ENCODE measurements around the gene EFS. TPM values are rescaled to one million over a fixed set of nuclear protein-coding genes. Genes with fewer than 3 reads are reported as not detected.
"Not testable (repeated sequence)": the region's sequence is repeated elsewhere in the genome, so short reads cannot be mapped to it uniquely, and the experiment has no call there.

The EFS gene
- total and polyA plus RNA-seq, 9 donors = 20.8 to 51.4 (median 43.9) TPM

DNA sequence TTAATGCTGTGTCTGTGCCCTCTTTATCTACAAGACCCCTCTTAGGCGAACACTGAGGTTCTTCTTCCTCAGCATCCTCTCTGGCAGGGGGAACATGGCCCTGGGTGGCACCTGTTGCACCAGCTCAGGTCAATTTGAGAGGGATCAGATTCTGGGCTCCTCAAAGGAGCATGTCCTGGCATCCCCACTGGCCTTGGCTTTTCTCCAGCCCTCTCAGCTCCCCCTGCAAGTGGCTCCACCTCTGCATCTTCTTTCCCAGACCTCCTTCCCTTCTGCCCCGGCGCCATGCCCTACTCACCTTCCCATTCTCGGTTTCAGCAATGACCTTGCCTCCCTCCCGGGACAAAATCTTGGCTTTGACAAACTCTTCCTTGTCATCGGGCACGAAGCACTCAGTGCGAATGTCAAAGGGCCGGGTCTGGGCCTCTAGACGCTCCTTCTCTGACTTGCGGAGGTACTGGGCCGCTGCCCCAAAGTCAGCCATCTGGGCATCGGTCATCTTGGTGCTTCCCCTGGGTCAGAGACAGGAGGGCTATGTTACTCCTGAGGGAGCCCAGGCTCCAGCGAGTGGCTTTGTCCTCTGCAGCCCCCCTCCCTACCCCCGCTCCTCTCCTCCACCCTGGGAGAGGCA lies 41.9 kb upstream of the EFS start:
- Histone ChIP-seq H3K27me3 (ENCODE audit: control insufficient read depth, insufficient read depth, low read length) (peaks cover 13% of the 10 kb centered on the region), H3K36me3 (ENCODE audit: control insufficient read depth, insufficient read depth, low read length) (no peaks in the 10 kb centered on the region), H3K27ac (ENCODE audit: low read length) (no peak overlapping the region), H3K4me3 (ENCODE audit: low read length) (no peak overlapping the region), H3K9me3 (replicated peaks; ENCODE audit: control insufficient read depth, low read depth, low read length) (no peaks in the 10 kb centered on the region), H3K4me1 (ENCODE audit: control insufficient read depth, insufficient read depth, low read length) (no peaks in the 10 kb centered on the region)
- no peak for DNase-seq
- 83% methylated on average over 13 of the region's 15 CpGs for WGBS (ENCODE audit: insufficient coverage)

DNA sequence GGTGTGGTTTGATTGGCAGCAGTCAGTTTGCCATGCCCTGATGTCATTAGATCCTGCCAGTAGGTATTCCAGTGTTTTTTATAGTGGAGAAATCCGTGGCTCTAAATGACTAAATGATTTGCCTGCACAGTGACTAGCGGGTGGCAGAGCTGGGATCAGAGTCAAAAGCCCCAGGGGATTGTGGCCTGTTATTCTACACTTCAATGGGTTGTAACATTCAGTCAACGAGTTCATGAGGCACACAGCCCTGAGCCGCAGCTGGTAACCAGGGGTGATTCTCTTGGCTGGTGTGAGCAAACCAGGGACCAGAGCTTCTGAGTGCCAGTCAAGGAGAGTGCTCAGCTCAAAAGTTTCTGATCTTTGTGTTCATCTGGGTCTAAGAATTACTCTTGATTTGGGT lies 41.3 kb upstream of the EFS start:
- H3K27ac ChIP-seq (ENCODE audit: low read length) = no peak overlapping the region
- no peak overlapping the region for H3K4me3 ChIP-seq (ENCODE audit: low read length)
- no peaks in the 10 kb centered on the region for H3K4me1 ChIP-seq (ENCODE audit: control insufficient read depth, insufficient read depth, low read length)
- no peaks in the 10 kb centered on the region for H3K9me3 ChIP-seq (replicated peaks; ENCODE audit: control insufficient read depth, low read depth, low read length)
- 61% methylated on average over 3 of the region's 4 CpGs for WGBS (ENCODE audit: insufficient coverage)
- DNase-seq = no peak
- H3K36me3 ChIP-seq (ENCODE audit: control insufficient read depth, insufficient read depth, low read length) = no peaks in the 10 kb centered on the region
- H3K27me3 ChIP-seq (ENCODE audit: control insufficient read depth, insufficient read depth, low read length) = peaks cover 13% of the 10 kb centered on the region

DNA sequence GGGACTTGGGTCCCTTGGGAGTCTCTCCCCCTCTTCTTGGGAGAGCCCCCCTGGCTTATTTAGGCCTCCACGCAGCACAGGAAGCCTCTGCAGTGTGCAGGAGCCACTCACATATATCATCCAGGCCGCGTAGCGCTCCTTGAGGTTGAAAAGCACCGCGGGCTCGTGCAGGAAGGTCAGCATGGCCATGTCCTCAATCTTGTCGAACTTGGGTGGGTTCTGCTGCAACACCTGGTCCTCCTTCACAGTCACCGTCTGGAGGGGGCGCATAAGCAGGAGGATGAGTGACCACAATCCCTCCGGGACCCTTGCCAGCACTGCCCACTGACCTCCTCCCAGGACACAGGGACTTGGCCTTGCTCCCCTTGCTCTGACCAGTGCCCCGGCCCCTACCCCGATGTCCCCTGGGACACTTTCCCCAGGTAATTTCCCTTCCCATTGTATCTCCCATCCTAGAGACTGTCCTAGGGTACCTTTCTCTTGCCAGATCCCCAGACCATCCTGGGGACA lies 40.6 kb upstream of the EFS start:
- no peaks in the 10 kb centered on the region for H3K9me3 ChIP-seq (replicated peaks; ENCODE audit: control insufficient read depth, low read depth, low read length)
- H3K4me3 ChIP-seq (ENCODE audit: low read length) = no peak overlapping the region
- no peak for DNase-seq
- no peaks in the 10 kb centered on the region for H3K4me1 ChIP-seq (ENCODE audit: control insufficient read depth, insufficient read depth, low read length)
- WGBS (ENCODE audit: insufficient coverage) = 85% methylated on average over 13 of the region's 13 CpGs
- peaks cover 13% of the 10 kb centered on the region for H3K27me3 ChIP-seq (ENCODE audit: control insufficient read depth, insufficient read depth, low read length)
- H3K27ac ChIP-seq (ENCODE audit: low read length) = no peak overlapping the region
- no peaks in the 10 kb centered on the region for H3K36me3 ChIP-seq (ENCODE audit: control insufficient read depth, insufficient read depth, low read length)

DNA sequence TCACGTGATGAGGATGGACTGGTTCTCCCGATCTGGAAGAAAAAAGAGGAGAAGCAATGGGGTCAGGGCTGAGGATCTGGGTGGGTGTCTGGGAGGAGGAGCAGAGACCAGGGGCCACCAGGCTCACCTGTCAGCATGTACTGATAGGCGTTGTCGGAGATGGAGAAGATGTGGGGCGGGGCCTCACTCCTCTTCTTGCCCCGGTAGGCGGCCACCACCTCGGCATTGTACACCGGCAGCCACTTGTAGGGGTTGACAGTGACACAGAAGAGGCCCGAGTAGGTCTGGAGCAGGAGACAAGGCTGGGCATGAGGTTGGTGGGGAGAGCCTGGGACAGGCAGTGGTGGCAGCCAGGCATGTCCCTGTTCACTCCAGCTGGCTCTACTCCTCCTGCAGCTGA lies 40.1 kb upstream of the EFS start:
- no peaks in the 10 kb centered on the region for H3K4me1 ChIP-seq (ENCODE audit: control insufficient read depth, insufficient read depth, low read length)
- H3K4me3 ChIP-seq (ENCODE audit: low read length) = no peak overlapping the region
- H3K36me3 ChIP-seq (ENCODE audit: control insufficient read depth, insufficient read depth, low read length) = no peaks in the 10 kb centered on the region
- no peak overlapping the region for H3K27ac ChIP-seq (ENCODE audit: low read length)
- peaks cover 13% of the 10 kb centered on the region for H3K27me3 ChIP-seq (ENCODE audit: control insufficient read depth, insufficient read depth, low read length)
- no peaks in the 10 kb centered on the region for H3K9me3 ChIP-seq (replicated peaks; ENCODE audit: control insufficient read depth, low read depth, low read length)
- DNase-seq = no peak
- WGBS (ENCODE audit: insufficient coverage) = 85% methylated on average over 8 of the region's 10 CpGs

DNA sequence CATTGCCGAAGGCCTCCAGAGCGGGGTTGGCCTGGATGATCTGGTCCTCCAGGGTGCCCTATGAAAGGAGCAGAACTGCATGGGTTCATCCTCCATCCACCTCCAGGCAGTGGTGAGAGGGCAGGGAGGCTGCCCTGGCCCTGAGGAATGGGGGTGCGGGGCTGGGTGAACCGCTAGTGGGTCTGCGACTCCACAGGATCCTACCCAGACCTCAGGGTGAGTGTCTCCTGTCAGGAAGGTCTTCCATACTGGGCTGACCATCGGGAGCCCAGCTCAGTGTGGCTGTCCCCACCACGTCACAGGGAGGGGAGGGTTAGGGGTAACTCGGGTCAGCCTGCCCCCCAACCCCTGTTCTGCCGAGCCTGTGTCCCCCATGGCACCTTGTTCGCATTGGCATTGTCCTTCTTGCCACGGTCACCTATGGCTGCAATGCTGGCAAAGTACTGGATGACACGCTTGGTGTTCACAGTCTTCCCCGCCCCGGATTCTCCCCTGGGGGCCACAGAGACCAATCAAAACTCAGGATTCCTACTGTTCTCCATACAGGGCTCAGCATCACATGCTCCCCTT lies 39.4 kb upstream of the EFS start:
- Histone ChIP-seq H3K4me3 (ENCODE audit: low read length) (no peak overlapping the region), H3K9me3 (replicated peaks; ENCODE audit: control insufficient read depth, low read depth, low read length) (no peaks in the 10 kb centered on the region), H3K27me3 (ENCODE audit: control insufficient read depth, insufficient read depth, low read length) (peaks cover 13% of the 10 kb centered on the region), H3K27ac (ENCODE audit: low read length) (no peak overlapping the region), H3K36me3 (ENCODE audit: control insufficient read depth, insufficient read depth, low read length) (no peaks in the 10 kb centered on the region), H3K4me1 (ENCODE audit: control insufficient read depth, insufficient read depth, low read length) (peaks cover 6% of the 10 kb centered on the region)
- no peak for DNase-seq
- WGBS (ENCODE audit: insufficient coverage) = 73% methylated on average over 9 of the region's 14 CpGs

DNA sequence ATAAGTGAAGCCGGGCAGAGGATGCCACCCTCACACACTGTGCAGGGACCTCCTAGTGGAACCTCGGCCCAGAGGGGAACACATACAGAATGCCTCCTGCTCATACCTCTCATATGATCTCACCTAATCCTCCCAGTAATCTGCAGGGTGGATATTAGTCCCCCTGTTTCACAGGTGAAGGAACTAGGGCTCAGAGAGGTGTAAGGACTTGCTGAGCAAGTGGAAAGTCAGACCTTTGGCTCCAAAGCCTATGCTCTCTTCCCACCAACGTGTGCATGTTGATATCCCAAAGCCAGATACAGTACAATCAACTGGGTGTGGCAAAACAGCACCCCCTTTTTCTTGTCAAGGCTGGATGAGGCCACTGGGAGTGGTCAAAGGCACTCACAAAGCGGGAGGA lies 38.9 kb upstream of the EFS start:
- Histone ChIP-seq H3K4me1 (ENCODE audit: control insufficient read depth, insufficient read depth, low read length) (peaks cover 6% of the 10 kb centered on the region), H3K36me3 (ENCODE audit: control insufficient read depth, insufficient read depth, low read length) (no peaks in the 10 kb centered on the region), H3K27ac (ENCODE audit: low read length) (no peak overlapping the region), H3K9me3 (replicated peaks; ENCODE audit: control insufficient read depth, low read depth, low read length) (no peaks in the 10 kb centered on the region), H3K4me3 (ENCODE audit: low read length) (no peak overlapping the region), H3K27me3 (ENCODE audit: control insufficient read depth, insufficient read depth, low read length) (peaks cover 13% of the 10 kb centered on the region)
- DNase-seq = no peak
- 50% methylated on average over 1 of the region's 4 CpGs for WGBS (ENCODE audit: insufficient coverage)

DNA sequence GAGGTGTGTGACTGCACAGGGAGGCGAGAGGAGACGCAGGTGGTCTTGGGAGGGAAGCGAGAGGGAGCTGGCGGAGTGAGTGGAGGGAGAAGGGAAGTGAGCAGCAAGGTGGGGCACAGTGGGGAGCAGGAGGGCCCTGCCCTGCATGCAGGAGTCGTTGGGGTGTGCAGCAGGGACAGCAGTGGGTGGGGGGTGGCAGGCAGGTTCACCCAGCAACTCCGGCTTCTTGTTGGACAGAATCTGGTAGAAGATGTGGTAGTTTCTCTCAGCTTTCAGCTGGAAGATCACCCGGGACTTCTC lies 38.1 kb upstream of the EFS start:
- WGBS (ENCODE audit: insufficient coverage) = 59% methylated on average over 7 of the region's 7 CpGs
- Histone ChIP-seq H3K4me1 (ENCODE audit: control insufficient read depth, insufficient read depth, low read length) (peaks cover 6% of the 10 kb centered on the region), H3K27ac (ENCODE audit: low read length) (no peak overlapping the region), H3K4me3 (ENCODE audit: low read length) (no peak overlapping the region), H3K9me3 (replicated peaks; ENCODE audit: control insufficient read depth, low read depth, low read length) (no peaks in the 10 kb centered on the region), H3K27me3 (ENCODE audit: control insufficient read depth, insufficient read depth, low read length) (peaks cover 10% of the 10 kb centered on the region), H3K36me3 (ENCODE audit: control insufficient read depth, insufficient read depth, low read length) (no peaks in the 10 kb centered on the region)
- no peak for DNase-seq

DNA sequence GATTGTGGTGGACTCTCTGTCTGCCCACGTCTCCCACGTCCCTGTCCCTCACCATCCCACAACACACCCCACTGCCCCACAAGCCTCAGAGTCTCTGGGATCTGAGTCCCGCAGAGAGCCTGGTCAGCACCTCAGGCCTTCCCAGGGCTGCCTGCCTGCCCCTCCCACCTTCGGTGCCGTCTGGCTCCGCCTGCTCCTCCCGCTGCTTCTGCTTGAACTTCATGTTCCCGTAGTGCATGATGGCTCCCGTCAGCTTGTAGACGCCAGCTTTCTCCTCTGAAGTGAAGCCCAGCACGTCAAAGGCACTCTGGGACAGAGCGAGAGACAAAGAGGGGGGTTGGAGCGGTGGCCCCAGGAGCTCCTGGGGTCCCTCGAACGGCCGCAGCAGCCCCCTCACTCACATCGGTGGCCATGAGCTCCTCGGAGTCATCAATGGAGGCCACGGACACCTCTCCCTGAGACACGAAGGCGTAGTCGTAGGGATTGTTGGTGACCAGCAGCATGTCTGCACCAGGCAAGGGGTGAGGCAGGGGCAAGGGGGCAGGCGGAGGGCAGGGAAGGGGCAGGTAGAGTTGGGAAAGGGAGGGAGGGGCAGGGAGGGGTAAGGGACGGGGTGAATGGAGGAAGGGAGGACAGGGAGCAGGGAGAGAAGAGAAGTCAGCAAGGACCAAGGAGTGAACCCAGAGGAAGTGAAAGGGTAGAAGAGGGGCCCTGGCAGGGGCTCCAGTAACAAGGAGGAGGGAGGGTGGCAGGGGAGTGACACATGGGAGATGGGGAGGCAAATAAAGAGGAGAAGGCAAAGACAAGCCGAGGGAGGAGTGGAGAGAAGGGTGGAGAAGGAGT lies 37.5 kb upstream of the EFS start:
- Histone ChIP-seq H3K36me3 (ENCODE audit: control insufficient read depth, insufficient read depth, low read length) (no peaks in the 10 kb centered on the region), H3K27ac (ENCODE audit: low read length) (no peak overlapping the region), H3K9me3 (replicated peaks; ENCODE audit: control insufficient read depth, low read depth, low read length) (no peaks in the 10 kb centered on the region), H3K27me3 (ENCODE audit: control insufficient read depth, insufficient read depth, low read length) (peaks cover 9% of the 10 kb centered on the region), H3K4me3 (ENCODE audit: low read length) (no peak overlapping the region), H3K4me1 (ENCODE audit: control insufficient read depth, insufficient read depth, low read length) (peaks cover 6% of the 10 kb centered on the region)
- WGBS (ENCODE audit: insufficient coverage) = 59% methylated on average over 25 of the region's 25 CpGs
- DNase-seq = no peak

DNA sequence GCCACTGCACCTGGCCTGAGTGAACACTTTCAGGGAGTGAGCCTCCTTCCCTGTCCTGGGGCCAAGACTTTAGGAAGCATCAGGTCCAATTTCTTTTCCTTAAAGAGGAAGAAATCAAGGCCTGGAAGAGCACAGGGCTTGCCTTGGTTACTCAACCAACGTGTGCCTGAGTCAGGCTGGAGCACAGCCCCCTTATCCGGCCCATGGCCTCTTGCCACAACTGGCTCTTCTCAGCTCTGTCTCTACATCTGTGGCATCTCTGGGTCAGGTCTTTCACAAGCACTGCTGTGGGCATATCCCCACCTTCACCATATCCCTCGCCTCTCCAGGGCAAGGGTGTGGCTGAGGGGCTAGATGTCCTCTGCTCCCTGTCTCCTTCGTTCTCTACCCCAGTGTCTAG lies 36.3 kb upstream of the EFS start:
- Histone ChIP-seq H3K9me3 (replicated peaks; ENCODE audit: control insufficient read depth, low read depth, low read length) (no peaks in the 10 kb centered on the region), H3K4me1 (ENCODE audit: control insufficient read depth, insufficient read depth, low read length) (peaks cover 6% of the 10 kb centered on the region), H3K27ac (ENCODE audit: low read length) (no peak overlapping the region), H3K36me3 (ENCODE audit: control insufficient read depth, insufficient read depth, low read length) (no peaks in the 10 kb centered on the region), H3K4me3 (ENCODE audit: low read length) (no peak overlapping the region), H3K27me3 (ENCODE audit: control insufficient read depth, insufficient read depth, low read length) (peaks cover 9% of the 10 kb centered on the region)
- 70% methylated on average over 3 of the region's 4 CpGs for WGBS (ENCODE audit: insufficient coverage)
- no peak for DNase-seq

DNA sequence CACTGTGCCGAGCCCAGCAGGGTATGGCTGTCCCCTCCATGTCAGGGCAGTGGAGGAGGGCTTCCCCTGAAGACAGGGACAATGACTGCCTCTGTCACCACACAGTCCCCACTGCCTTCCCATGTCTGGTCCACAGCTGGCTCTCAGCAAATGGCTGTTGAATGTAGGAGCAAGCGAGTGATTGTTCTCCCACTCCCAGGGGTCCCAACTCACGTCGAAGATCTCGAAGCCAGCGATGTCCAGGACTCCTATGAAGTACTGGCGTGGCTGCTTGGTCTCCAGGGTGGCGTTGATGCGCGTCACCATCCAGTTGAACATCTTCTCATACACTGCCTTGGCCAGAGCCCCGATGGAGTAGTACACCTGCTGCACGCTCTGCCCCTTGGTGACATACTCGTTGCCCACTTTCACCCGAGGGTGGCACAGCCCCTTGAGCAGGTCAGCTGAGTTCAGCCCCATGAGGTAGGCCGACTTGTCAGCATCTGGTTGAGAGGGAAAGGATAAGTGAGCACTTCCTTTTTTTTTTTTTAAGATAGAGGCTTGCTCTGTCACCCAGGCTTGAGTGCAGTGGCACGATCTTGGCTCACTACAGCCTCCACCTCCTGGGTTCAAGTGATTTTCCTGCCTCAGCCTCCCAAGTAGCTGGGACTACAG lies 35.7 kb upstream of the EFS start:
- 86% methylated on average over 7 of the region's 16 CpGs for WGBS (ENCODE audit: insufficient coverage)
- not testable (repeated sequence) for H3K27ac ChIP-seq (ENCODE audit: low read length); H3K9me3 ChIP-seq (replicated peaks; ENCODE audit: control insufficient read depth, low read depth, low read length); H3K36me3 ChIP-seq (ENCODE audit: control insufficient read depth, insufficient read depth, low read length); H3K4me3 ChIP-seq (ENCODE audit: low read length); H3K4me1 ChIP-seq (ENCODE audit: control insufficient read depth, insufficient read depth, low read length); DNase-seq; H3K27me3 ChIP-seq (ENCODE audit: control insufficient read depth, insufficient read depth, low read length)
